GM12878 (cell line): ENCODE data around the gene LRP8. TPM values are rescaled to one million over a fixed set of nuclear protein-coding genes. Genes with fewer than 3 reads are reported as not detected.
A peak's percentile ranks its signal among the peaks of the same experiment; 100 is the strongest.

Source experiments
- ATAC-seq: fragments of 200-7000 bp; cut with Tn5 transposase; 3 replicates; pipeline ENCODE4 v1.9.1; 2020; ENCODE audit warnings: mild to moderate bottlenecking, moderate library complexity
- BruUV-seq: library from RNA; stranded (reverse); fragments of 400-500 nt; replicated peaks from 2 replicates; lab custom pipeline; 2021; lab: Mats Ljungman, UMichigan
- CTCF ChIA-PET: fragments of 300-600 bp; sonication (Branson Sonifier 250); formaldehyde crosslinking; extraction: SDS; loops from one replicate; lab custom pipeline; 2021; ENCODE audit warnings: inconsistent platforms; lab: Yijun Ruan, JAX
- POLR2A ChIA-PET: fragments of 350-600 bp; formaldehyde crosslinking; extraction: SDS; loops from one replicate; lab custom pipeline; 2021; ENCODE audit warnings: inconsistent platforms; lab: Charles Lee
- RAD21 ChIA-PET: fragments of 300-600 bp; sonication (Branson Sonifier 250); formaldehyde crosslinking; loops from one replicate; lab custom pipeline; 2023; ENCODE audit warnings: antibody characterized with exemption; ENCODE audit not compliant: unreplicated experiment; lab: Charles Lee
- SMC1A ChIA-PET: fragments of 300-600 bp; sonication (Branson Sonifier 250); formaldehyde crosslinking; loops from one replicate; lab custom pipeline; 2023; ENCODE audit not compliant: unreplicated experiment, uncharacterized antibody; lab: Charles Lee
- DNase-seq: peaks from one replicate; pipeline ENCODE4 v3.0.0-alpha.2; 2011; ENCODE audit warnings: low read depth, low spot score
- FAIRE-seq: peaks from 3 replicates; lab custom pipeline; 2011; peaks lifted over from hg19 to GRCh38; lab: Jason Lieb, UNC
- H2AFZ ChIP-seq: 2 replicates; pipeline ENCODE4 v1.6.0; 2011; ENCODE audit warnings: low read depth, low read length, control low read depth; ENCODE audit not compliant: control insufficient read depth
- H3K27ac ChIP-seq: 2 replicates; pipeline ENCODE4 v1.5.1; 2011; ENCODE audit warnings: control low read depth; ENCODE audit not compliant: control insufficient read depth, insufficient read depth
- H3K27me3 ChIP-seq, 2 experiments: replicated peaks in 1 of 2; 2 replicates each; pipeline versions ENCODE4 v1.6.0 to v1.6.1; 2011; ENCODE audit warnings: low read length in 1 of 2; ENCODE audit not compliant: control insufficient read depth in 2 of 2, insufficient read depth in 2 of 2
- H3K36me3 ChIP-seq, 2 experiments: 2 replicates each; pipeline ENCODE4 v1.5.1; 2011; ENCODE audit warnings: low read length in 1 of 2; ENCODE audit not compliant: control insufficient read depth in 2 of 2, insufficient read depth in 2 of 2
- H3K4me1 ChIP-seq: 2 replicates; pipeline ENCODE4 v1.6.1; 2011; ENCODE audit warnings: mild to moderate bottlenecking, low read length, moderate library complexity, mixed read lengths; ENCODE audit not compliant: control insufficient read depth, insufficient read depth
- H3K4me2 ChIP-seq: 2 replicates; pipeline ENCODE4 v1.6.0; 2011; ENCODE audit warnings: control low read depth; ENCODE audit not compliant: control insufficient read depth, insufficient read depth
- H3K4me3 ChIP-seq: fragments of 200-600 bp; sonication (generic); 2 replicates; pipeline ENCODE4 v1.5.1; 2016
- H3K79me2 ChIP-seq: 2 replicates; pipeline ENCODE4 v1.6.0; 2011; ENCODE audit warnings: low read length; ENCODE audit not compliant: control insufficient read depth, insufficient read depth
- H3K9ac ChIP-seq: 2 replicates; pipeline ENCODE4 v1.8.0; 2011; ENCODE audit warnings: low read length, control low read depth, mixed read lengths; ENCODE audit not compliant: control insufficient read depth, insufficient read depth
- H3K9me3 ChIP-seq: replicated peaks from 3 replicates; pipeline ENCODE4 v1.5.1; 2011; ENCODE audit warnings: mild to moderate bottlenecking, low read length; ENCODE audit not compliant: control insufficient read depth, insufficient read depth
- H4K20me1 ChIP-seq: 2 replicates; pipeline ENCODE4 v1.6.0; 2011; ENCODE audit not compliant: control insufficient read depth, insufficient read depth
- ATF7 ChIP-seq: fragments of 450-650 bp; IDR thresholded peaks from 2 replicates; pipeline ENCODE4 v1.6.1; 2016; ENCODE audit warnings: low read depth, mild to moderate bottlenecking
- CHD2 ChIP-seq: IDR thresholded peaks from 2 replicates; pipeline ENCODE4 v1.6.1; 2011; ENCODE audit warnings: low read depth, low read length, improper control_type of control experiment, borderline replicate concordance
- CHD4 ChIP-seq: fragments of 200-600 bp; sonication (generic); IDR thresholded peaks from 2 replicates; pipeline ENCODE4 v1.6.1; 2016; ENCODE audit warnings: mild to moderate bottlenecking
- ETV6 ChIP-seq, 2 experiments: fragments of 450-650 bp in 1 of 2; IDR thresholded peaks in 1 of 2; conservative IDR thresholded peaks in 1 of 2; 2 replicates each; pipeline ENCODE4 v1.6.1; 2014; ENCODE audit warnings: antibody characterized with exemption in 1 of 2, borderline replicate concordance in 1 of 2, low read depth in 1 of 2, mild to moderate bottlenecking in 1 of 2, moderate library complexity in 1 of 2
- FOXM1 ChIP-seq: IDR thresholded peaks from 2 replicates; pipeline ENCODE4 v1.6.1; 2012; ENCODE audit warnings: low read depth, mild to moderate bottlenecking, inconsistent platforms, low read length, moderate library complexity
- KDM1A ChIP-seq: fragments of 200-600 bp; sonication (generic); IDR thresholded peaks from 2 replicates; pipeline ENCODE4 v1.6.1; 2016; ENCODE audit warnings: borderline replicate concordance
- RCOR1 ChIP-seq: conservative IDR thresholded peaks from 2 replicates; pipeline ENCODE4 v1.6.1; 2012; ENCODE audit warnings: low read depth, low read length, improper control_type of control experiment
- SREBF2 ChIP-seq: IDR thresholded peaks from 2 replicates; pipeline ENCODE4 v1.6.1; 2012; ENCODE audit warnings: mild to moderate bottlenecking, low read length
- SRF ChIP-seq, 2 experiments: IDR thresholded peaks; 2 replicates each; pipeline ENCODE4 v1.6.1; 2011; ENCODE audit warnings: low read depth in 2 of 2, low read length in 2 of 2, mild to moderate bottlenecking in 1 of 2, moderate library complexity in 1 of 2
- WGBS: methylation state at CpG from one replicate; pipeline ENCODE4 v1.1.6; 2016; ENCODE audit warnings: low lambda C conversion rate; ENCODE audit not compliant: insufficient replicate concordance, insufficient coverage; ENCODE audit errors: missing lambda C conversion rate; 5-methylcytosine and 5-hydroxymethylcytosine counted together
- in situ Hi-C: fragments of 300-500 bp; cut with MboI; formaldehyde crosslinking; loops from 9 replicates; pipeline ENCODE4 v1.14.3; 2018; ENCODE audit warnings: mixed read lengths
- intact Hi-C: fragments of 100-400 bp; cut with micrococcal nuclease; formaldehyde crosslinking; loops from one replicate; pipeline ENCODE4 v1.14.2; 2022; ENCODE audit not compliant: unreplicated experiment
- polyA plus RNA-seq, 11 experiments: library from polyadenylated mRNA; depleted of rRNA in 4 of 11; unstranded in 6 of 11; stranded (reverse) in 5 of 11; fragments of >200 nt; fragmentation: Nextera tagmentation in 4 of 11; fragmentation: Illumina TruSeq in 1 of 11; extraction: Ambion mirVana in 4 of 11; extraction: Trizol in 1 of 11; gene quantifications; 1 replicate in 1 of 11; 2 replicates in 10 of 11; pipeline versions ENCODE4 v1.2.1 to v1.2.3, GENCODE V29; 2011 to 2016; ENCODE audit warnings: inconsistent platforms in 2 of 11, missing spikeins in 2 of 11, low read depth in 1 of 11
- total RNA-seq, 4 experiments: library from RNA; depleted of rRNA in 3 of 4; stranded (reverse); fragments of >200 nt in 3 of 4; fragmentation: Illumina TruSeq in 1 of 4; extraction: Trizol in 1 of 4; gene quantifications; 2 replicates each; pipeline versions ENCODE4 v1.2.1 to v1.2.3, GENCODE V29; 2013 to 2021
- TF ChIP-seq, protein P1 (sequence below): fragments of 450-650 bp; IDR thresholded peaks from 2 replicates; pipeline ENCODE4 v1.6.1; 2018; ENCODE audit warnings: borderline replicate concordance, mild to moderate bottlenecking; ENCODE audit not compliant: partially characterized antibody
- TF ChIP-seq, protein P2 (sequence below): fragments of 450-650 bp; IDR thresholded peaks from 2 replicates; pipeline ENCODE4 v1.6.1; 2017; ENCODE audit warnings: antibody characterized with exemption, mild to moderate bottlenecking, moderate library complexity

LRP8 gene
- total and polyA plus RNA-seq, 10 of the 15 experiments (the other 5 are each of a cell fraction or from before 2014, with no cell fraction given) = 2.8 to 40.5 (median 22.3) TPM

DNA sequence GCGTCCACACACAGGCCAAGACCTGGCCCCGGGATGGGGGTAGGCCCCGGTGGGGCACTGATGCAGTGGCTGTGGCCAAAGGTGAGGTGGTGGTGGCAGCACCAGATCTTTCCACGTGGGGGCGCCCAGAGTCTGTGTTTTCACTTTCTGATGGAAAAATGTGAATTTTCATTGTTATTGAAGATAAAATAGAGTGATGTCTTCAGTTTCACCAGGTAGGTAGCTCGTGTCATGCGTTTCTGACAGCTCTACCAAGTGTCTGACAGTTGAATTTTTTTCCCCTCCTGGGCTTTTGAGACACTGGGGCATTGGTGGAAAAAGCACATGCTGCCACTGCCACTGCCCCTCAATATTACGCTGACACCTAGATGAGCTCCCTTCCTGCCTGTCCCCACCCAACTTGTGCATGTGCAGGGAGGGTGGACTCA lies 49.6 kb downstream of the LRP8 start (continued):
- peak; percentile 42; the same call in 1 of the 2 replicates for TF ChIP-seq FOXM1

DNA sequence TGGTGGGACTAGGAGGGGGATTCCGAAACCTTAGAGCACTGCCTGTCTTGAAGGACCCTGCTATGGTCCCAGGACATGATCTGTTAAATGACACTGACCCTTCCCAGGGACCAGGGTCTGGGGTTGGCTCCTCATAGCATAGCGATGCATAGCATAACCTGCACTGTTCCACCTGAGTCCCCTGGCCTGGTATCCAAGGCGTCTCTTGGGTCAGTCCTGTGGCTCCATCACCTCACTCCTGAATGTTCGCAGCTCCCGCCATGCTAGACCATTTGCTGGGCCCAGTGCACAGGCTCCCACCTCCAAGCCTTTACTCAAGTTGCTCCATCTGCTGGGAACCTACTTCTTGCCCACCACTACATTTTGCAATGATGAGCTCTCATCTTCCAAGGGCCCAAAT lies 50.5 kb downstream of the LRP8 start:
- no TSS peak for BruUV-seq
- Histone ChIP-seq H3K9ac (no peak overlapping the region), H3K4me2 (no peak overlapping the region), H3K79me2 (no peaks in the 10 kb centered on the region), H3K36me3 (peaks cover 13 to 27% of the 10 kb centered on the region in 2 experiments; a peak in 3 of 4 replicates), H3K4me1 (no peaks in the 10 kb centered on the region), H3K9me3 (no peaks in the 10 kb centered on the region), H3K4me3 (no peak overlapping the region), H4K20me1 (no peaks in the 10 kb centered on the region), H3K27me3 (no peaks in the 10 kb centered on the region), H2AFZ (no peak overlapping the region), H3K27ac (no peak overlapping the region)
- SMC1A ChIA-PET = interaction anchor here (2.0 to 5.9 kb wide), 3 partner anchors 19 to 116 kb away, joined by 9 to 107 read pairs (median 11); no protein-coding TSS in a partner anchor
- in situ Hi-C loops (loop anchor here (5.0 kb wide), 1 partner anchor 115 kb away; no protein-coding TSS in a partner anchor), intact Hi-C loops (no loop called here)
- 97% methylated on average over 5 of the region's 5 CpGs for WGBS
- POLR2A ChIA-PET = interaction anchor here (1.1 kb wide), 1 partner anchor 114 kb away, joined by 3 read pairs; no protein-coding TSS in a partner anchor
- ATAC-seq = no peak
- RAD21 ChIA-PET = interaction anchor here (1.4 to 4.6 kb wide), 3 partner anchors 10 to 167 kb away, joined by 5 to 105 read pairs (median 6); no protein-coding TSS in a partner anchor
- no peak for DNase-seq
- TF ChIP-seq CHD4 = no peak
- no peak for TF ChIP-seq SREBF2
- no peak for TF ChIP-seq ETV6 (conservative IDR thresholded peaks at IDR 0.05 in 1 of 2, IDR thresholded peaks at IDR 0.05 in 1 of 2; ENCODE audit: borderline replicate concordance in 1 of 2, low read depth in 1 of 2)
- no peak for TF ChIP-seq ATF7
- no peak for TF ChIP-seq CHD2
- TF ChIP-seq, protein P1, sequence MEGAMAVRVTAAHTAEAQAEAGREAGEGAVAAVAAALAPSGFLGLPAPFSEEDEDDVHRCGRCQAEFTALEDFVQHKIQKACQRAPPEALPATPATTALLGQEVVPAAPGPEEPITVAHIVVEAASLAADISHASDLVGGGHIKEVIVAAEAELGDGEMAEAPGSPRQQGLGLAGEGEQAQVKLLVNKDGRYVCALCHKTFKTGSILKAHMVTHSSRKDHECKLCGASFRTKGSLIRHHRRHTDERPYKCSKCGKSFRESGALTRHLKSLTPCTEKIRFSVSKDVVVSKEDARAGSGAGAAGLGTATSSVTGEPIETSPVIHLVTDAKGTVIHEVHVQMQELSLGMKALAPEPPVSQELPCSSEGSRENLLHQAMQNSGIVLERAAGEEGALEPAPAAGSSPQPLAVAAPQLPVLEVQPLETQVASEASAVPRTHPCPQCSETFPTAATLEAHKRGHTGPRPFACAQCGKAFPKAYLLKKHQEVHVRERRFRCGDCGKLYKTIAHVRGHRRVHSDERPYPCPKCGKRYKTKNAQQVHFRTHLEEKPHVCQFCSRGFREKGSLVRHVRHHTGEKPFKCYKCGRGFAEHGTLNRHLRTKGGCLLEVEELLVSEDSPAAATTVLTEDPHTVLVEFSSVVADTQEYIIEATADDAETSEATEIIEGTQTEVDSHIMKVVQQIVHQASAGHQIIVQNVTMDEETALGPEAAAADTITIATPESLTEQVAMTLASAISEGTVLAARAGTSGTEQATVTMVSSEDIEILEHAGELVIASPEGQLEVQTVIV = no peak
- TF ChIP-seq SRF (IDR thresholded peaks at IDR 0.05; ENCODE audit: low read depth in 2 of 2, low read length in 2 of 2) = no peak
- TF ChIP-seq KDM1A = no peak
- TF ChIP-seq RCOR1 = no peak
- TF ChIP-seq, protein P2, sequence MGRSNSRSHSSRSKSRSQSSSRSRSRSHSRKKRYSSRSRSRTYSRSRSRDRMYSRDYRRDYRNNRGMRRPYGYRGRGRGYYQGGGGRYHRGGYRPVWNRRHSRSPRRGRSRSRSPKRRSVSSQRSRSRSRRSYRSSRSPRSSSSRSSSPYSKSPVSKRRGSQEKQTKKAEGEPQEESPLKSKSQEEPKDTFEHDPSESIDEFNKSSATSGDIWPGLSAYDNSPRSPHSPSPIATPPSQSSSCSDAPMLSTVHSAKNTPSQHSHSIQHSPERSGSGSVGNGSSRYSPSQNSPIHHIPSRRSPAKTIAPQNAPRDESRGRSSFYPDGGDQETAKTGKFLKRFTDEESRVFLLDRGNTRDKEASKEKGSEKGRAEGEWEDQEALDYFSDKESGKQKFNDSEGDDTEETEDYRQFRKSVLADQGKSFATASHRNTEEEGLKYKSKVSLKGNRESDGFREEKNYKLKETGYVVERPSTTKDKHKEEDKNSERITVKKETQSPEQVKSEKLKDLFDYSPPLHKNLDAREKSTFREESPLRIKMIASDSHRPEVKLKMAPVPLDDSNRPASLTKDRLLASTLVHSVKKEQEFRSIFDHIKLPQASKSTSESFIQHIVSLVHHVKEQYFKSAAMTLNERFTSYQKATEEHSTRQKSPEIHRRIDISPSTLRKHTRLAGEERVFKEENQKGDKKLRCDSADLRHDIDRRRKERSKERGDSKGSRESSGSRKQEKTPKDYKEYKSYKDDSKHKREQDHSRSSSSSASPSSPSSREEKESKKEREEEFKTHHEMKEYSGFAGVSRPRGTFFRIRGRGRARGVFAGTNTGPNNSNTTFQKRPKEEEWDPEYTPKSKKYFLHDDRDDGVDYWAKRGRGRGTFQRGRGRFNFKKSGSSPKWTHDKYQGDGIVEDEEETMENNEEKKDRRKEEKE = no peak
- CTCF ChIA-PET = interaction anchor here (0.6 to 5.8 kb wide), 8 partner anchors 9 to 523 kb away, joined by 3 to 185 read pairs (median 10); no protein-coding TSS in a partner anchor
- FAIRE-seq = no peak
